Stimulated activated CD4-positive, alpha-beta T cell treated with anti-CD3 and anti-CD28 coated beads, Interleukin-2, amount 100 ng/mL, for 4 hours (primary cell): ENCODE measurements around the gene SLC1A6.
"Not testable (repeated sequence)": the region's sequence is repeated elsewhere in the genome, so short reads cannot be mapped to it uniquely, and the experiment has no call there.

Experiments
- DNase-seq: peaks from one replicate; pipeline ENCODE4 v3.0.0-alpha.2; 2020; ENCODE audit warnings: low read depth

The SLC1A6 gene

DNA sequence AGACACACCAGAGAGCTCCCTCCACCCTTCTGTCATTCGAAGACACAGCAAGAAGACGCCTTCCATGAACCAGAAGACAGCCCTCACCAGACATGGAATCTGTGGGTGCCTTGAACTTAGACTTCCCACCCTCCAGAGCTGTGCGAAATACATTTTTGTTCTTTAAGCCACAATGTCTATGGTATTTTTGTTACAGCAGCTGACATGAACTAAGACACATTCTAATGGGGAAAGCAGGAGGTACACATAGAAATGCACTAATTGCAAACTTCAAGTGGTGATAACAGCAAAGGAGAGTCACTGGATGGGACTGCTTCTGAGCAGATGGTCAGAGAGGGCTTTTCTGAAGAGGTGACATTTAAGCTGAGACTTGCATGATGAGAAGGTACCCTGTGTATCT, 22.2 kb downstream of the SLC1A6 start:
- DNase-seq: no peak

DNA sequence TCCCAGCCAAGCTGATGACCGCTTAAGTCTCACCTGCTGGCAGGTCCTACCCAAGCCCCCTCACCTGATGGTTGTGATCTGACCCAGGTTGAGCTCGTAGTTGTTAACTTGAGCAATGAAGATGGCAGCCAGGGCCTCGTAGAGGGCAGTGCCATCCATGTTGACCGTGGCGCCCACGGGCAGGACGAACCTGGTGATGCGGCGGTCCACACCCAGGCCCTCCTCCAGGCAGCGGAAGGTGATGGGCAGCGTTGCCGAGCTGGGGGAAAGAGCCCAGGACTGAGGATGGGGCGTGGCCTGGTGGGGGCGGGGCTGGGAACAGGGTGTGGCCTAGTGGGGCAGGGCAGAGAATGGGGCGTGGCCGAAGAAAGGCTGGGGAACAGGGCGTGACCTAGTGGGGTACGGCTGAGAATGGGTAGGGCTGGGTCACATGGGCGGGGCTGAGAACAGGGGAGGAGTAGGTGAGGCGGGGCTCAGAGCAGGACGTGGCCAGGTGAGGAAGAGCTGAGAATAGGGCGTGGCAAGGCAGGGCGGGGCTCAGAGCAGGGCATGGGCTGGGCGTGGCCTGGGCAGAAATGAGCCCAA, 25.5 kb downstream of the SLC1A6 start:
- DNase-seq: no peak

DNA sequence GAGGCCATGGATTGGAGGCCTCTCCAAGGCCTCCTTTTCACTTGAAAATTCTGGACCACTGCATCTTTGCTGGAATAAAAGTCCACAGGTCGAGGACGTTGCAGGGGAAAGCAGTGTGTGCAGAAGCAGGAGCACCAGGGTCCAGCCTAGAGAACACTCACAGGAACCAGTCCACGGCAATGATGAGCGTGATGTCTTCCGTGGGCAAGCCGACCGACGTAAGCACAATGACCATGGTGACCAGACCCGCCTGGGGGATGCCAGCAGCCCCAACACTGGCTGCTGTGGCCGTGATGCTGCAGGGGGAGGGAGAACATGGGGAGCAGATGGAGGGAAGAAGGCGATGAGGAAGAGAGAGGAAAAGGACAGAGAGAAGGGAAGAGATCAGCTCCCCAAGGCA, 26.9 kb downstream of the SLC1A6 start:
- no peak for DNase-seq

DNA sequence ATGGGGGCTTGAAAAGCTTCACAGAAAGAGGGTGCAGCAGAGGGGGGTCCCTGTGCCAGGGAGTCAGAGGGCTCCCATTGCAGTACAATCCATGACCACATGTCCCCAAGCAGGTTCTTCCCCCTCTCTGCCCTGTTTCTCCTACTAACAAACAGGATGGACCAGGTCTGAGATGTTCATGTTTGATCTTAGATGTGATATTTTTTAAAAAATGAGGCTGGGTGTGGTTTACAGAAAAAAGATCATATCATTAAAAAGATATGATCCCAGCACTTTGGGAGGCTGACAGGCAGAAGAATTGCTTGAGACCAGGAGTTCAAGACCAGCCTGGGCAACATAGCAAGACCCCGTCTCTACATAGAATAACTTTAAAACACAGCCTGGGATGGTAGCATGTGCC, 29.2 kb downstream of the SLC1A6 start:
- DNase-seq: no peak

DNA sequence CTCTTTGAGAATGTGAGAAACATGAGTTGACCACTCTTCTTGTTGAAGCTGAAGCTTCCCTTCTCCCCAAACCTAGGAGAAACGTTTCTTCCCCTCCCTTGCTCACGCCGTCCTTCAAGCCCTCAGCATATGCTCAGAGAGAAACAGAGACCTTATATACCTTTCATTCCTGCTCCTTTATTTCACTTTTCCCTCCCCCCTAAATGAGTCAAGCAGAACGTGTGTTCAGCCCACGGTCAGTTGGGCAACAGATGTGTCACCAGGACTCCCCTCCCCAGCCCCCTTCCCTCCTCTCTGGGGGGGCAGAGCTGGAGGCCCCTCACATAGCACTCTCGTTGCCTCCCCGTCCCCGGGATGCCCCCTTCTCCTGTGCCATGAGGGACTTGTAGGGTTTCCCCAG, 29.8 kb downstream of the SLC1A6 start:
- no peak for DNase-seq

DNA sequence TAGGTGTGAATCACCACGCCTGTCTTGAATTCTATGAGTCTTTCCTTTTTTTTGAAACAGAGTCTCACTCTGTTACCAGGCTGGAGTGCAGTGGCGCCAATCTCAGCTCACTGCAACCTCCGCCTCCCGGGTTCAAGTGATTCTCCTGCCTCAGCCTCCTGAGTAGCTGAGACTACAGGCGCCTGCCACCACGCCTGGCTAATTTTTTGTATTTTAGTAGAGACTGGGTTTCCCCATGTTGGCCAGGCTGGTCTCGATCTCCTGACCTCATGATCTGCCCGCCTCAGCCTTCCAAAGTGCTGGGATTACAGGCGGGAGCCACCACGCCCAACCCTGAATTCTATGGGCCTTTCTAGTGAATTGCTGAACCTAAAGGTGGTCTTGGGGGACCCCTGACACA, 30.3 kb downstream of the SLC1A6 start:
- DNase-seq: not testable (repeated sequence)

DNA sequence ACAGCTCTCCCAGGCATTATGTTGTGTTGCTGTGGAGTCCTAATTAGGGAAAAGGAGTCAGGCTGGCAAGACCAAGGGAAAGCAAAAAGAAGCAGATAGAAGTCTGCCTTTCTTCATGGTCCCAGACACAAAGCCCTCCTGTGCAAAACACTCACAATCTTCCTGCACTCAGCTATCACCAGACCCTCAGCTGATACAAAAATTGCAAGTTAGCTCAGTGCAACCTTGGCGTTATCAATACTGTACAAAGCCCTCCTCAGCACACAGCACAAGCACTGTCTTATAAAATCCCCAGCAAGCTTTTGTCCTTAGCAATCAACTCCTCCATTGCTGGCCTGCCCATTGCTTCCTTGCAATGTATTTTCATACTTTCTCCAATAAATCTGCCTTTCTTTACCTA, 35.2 kb downstream of the SLC1A6 start:
- DNase-seq: no peak

DNA sequence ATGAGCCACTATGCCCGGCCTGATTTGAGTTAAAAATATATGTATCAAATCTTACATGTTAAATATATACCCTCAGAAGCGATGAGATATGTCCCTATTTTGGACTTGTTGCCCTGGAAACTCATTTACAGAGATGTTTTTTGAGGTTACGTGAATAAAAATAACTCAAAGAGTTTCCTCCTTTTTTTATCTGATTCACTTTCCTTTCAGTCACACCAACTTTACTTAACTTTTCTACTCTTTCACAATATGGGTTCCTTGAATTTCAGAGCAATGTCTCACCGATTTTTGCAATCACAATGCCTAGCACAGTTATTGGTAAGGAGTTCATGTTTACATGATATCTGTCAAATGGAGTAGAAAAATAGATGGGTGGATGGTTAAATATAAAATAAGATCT, 36.1 kb downstream of the SLC1A6 start:
- no peak for DNase-seq

DNA sequence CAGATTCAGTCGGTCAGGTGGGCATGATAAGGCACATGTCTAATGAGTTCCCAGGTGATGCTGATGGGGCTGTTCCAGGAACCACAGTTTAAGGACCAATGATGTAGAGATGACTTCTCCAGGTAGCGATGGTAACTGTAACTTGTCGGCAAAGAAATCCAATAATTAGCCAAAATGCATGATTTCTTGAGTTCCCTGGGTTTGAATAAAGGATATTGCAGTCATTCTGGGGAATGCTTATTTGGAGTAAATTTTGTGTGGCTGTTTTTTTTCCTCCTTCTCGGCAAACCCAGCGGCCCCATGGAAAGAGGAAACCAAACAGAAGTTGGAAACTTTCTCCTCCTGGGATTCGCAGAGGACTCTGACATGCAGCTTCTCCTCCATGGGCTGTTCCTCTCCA, 38.5 kb downstream of the SLC1A6 start, which contains the start of gene OR7C2:
TSS of gene OR7C2 (plus strand) at position 301 of the 400 bp plus-strand sequence. CDS start at position 301, 0 bp downstream.
- no peak for DNase-seq

DNA sequence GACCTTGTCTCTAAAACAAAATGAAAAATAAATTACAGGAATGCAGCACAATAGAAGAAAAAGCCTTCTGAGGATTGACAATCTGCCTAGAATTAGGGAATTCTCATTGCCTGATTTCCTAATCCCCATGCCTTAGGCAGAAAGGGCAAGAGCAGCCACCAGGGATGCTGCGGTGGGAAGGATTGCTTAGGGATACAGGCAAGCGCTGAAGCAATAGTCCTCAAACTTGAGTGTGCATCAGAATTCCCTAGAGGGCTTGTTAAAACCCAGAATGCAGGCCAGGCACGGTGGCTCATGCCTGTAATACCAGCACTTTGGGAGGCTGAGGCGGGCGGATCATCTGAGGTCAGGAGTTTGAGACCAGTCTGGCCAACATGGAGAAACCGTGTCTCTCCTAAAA, 39.4 kb downstream of the SLC1A6 start:
- no peak for DNase-seq

DNA sequence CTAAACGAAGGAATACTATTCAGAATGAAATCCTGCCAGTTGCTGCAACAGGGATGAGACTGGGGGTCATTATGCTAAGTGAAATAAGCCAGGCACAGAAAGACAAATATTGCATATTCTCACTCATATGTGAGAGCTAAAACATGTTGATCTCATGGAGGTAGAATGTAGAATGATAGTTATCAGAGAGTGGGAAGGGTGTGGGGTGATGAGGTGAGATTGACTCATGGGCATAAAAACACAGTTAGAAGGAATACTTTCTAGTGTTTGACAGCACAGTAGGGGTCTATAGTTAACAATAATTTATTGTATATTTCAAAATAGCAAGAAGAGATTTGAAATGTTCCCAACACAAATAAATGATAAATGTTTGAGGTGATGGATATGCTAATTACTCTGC, 46.2 kb downstream of the SLC1A6 start:
- no peak for DNase-seq

DNA sequence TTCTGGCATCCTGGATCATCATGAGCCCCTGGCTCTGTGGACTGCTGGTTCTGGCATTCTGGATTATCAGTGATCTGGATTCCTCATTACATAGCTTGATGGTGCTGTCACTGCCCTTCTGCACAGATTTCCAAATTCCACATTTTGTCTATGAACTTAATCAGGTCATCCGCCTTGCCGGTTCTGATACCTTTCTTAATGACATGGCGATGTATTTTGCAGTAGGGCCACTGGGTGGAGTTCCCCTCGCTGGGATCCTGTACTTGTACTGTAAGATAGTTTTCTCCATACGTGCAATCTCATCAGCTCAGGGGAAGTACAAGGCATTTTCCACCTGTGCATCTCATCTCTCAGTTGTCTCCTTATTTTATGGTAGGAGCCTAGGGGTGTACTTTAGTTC, 62.8 kb downstream of the SLC1A6 start:
- DNase-seq: no peak

DNA sequence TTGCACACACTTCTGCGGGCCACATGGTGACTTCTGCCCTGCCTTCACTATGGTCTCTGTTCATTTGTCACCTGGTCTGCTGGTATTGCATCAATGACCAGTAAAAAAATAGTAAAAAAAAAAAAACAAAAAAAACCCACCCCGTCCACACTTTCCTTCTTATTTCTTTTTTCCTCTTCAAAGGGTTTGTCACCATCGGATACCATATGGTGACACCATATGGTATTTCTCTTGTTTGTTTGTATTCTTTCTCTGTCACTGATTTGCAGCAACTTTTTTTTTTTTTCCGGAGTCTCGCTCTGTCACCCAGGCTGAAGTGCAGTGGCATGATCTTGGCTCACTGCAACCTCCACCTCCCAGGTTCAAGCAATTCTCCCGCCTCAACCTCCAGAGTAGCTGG, 64.5 kb downstream of the SLC1A6 start:
- no peak for DNase-seq

DNA sequence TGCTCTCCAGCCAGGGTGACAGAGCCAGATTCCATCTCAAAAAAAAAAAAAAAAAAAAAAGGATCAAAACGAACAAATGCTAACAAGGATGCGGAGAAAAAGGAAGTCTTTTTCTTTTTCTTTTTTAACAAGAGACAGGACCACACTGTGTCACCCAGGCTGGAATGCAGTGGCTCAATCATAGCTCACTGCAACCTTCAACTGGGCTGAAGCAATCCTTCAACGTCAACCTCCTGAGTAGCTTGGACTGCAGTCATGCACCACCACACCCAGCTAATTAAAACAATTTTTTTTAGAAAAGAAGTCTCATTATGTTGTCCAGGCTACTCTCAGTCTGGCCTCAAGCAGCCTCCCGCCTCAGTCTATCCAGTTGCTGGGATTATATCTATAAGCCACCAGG, 73.0 kb downstream of the SLC1A6 start:
- DNase-seq: no peak

DNA sequence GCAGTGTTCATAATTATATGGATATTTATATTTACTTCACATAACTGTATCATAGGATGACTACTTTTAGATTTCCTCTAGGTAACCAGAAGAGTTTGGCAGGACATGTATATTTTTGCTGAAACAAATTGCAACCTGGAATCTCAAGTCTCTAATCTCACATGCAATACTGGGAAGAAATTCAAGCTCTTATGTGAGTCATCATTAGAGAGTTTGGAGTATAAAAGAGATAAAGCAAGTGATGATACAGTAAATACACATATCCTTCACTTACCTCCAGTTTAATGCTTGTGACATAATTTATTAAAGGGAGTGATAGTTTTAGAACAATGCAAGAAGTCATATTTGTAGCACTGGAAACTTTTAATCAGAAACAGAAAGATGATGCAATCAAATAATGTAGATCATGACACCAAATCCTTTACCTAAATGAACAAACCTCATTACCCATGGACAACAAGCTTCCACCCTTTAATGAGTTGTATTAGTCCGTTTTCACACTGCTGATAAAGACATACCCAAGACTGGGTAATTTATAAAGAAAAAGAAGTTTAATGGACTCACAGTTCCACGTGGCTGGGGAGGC, 77.9 kb downstream of the SLC1A6 start:
- DNase-seq: no peak
